ENCODE measurements around the gene NCAPG2.

NCAPG2 gene

GRCh38 chr7:158723714-158724385, 19.2 kb upstream of the NCAPG2 start:
- Histone ChIP-seq H3K9ac (ENCODE audit: low read depth, low read length) (no peak overlapping the region), H4K20me1 (ENCODE audit: insufficient read depth, low read length) (no peaks in the 10 kb centered on the region), H3K4me1 (ENCODE audit: insufficient read depth, low read length) (no peaks in the 10 kb centered on the region), H3K27me3 (ENCODE audit: insufficient read depth, low read length, poor library complexity) (no peaks in the 10 kb centered on the region), H3K79me2 (ENCODE audit: insufficient read depth, low read length) (no peaks in the 10 kb centered on the region), H3K4me2 (ENCODE audit: insufficient read depth, low read length) (no peak overlapping the region), H3K36me3 (ENCODE audit: insufficient read depth, low read length) (no peaks in the 10 kb centered on the region), H3K27ac (ENCODE audit: low read length) (no peak overlapping the region), H2AFZ (ENCODE audit: low read depth, low read length) (peak overlapping the region; percentile 29; the same call in 1 of the 2 replicates), H3K9me3 (ENCODE audit: insufficient read depth, low read length, severe bottlenecking) (no peaks in the 10 kb centered on the region), H3K4me3 (ENCODE audit: low read depth in 1 of 2, low read length in 2 of 2) (no peak overlapping the region)
- no peak for TF ChIP-seq EZH2 (IDR thresholded peaks at IDR 0.05; ENCODE audit: borderline replicate concordance, low read depth, low read length, severe bottlenecking)
- no peak for TF ChIP-seq CTCF (IDR thresholded peaks at IDR 0.05; ENCODE audit: borderline replicate concordance, extremely low read depth, low read length, poor library complexity, severe bottlenecking)
- DNase-seq (peak; percentile 3), ATAC-seq (ENCODE audit: insufficient read depth, low read depth) (0 out of 3 replicates have a peak, but pooled peaks have one; percentile 15)

- ATAC-seq (ENCODE audit: insufficient read depth, low read depth), result no peak
- no peaks in the 10 kb centered on the region for H3K79me2 ChIP-seq (ENCODE audit: insufficient read depth, low read length)
- H2AFZ ChIP-seq (ENCODE audit: low read depth, low read length), result no peak overlapping the region
- H3K9me3 ChIP-seq (ENCODE audit: insufficient read depth, low read length, severe bottlenecking), result no peaks in the 10 kb centered on the region
- TF ChIP-seq EZH2 (IDR thresholded peaks at IDR 0.05; ENCODE audit: borderline replicate concordance, low read depth, low read length, severe bottlenecking) (no peak), CTCF (IDR thresholded peaks at IDR 0.05; ENCODE audit: borderline replicate concordance, extremely low read depth, low read length, poor library complexity, severe bottlenecking) (no peak)
- H3K9ac ChIP-seq (ENCODE audit: low read depth, low read length), result no peak overlapping the region
- no peaks in the 10 kb centered on the region for H3K4me1 ChIP-seq (ENCODE audit: insufficient read depth, low read length)
- DNase-seq, result peak; percentile 1
- no peaks in the 10 kb centered on the region for H4K20me1 ChIP-seq (ENCODE audit: insufficient read depth, low read length)
- H3K36me3 ChIP-seq (ENCODE audit: insufficient read depth, low read length), result no peaks in the 10 kb centered on the region
- H3K4me3 ChIP-seq (ENCODE audit: low read depth in 1 of 2, low read length in 2 of 2), result no peak overlapping the region
- H3K27me3 ChIP-seq (ENCODE audit: insufficient read depth, low read length, poor library complexity), result no peaks in the 10 kb centered on the region
- no peak overlapping the region for H3K4me2 ChIP-seq (ENCODE audit: insufficient read depth, low read length)
- H3K27ac ChIP-seq (ENCODE audit: low read length), result no peak overlapping the region
Measured at GRCh38 chr7:158723266-158723665, 18.7 kb upstream of the NCAPG2 start.

- DNase-seq, result peak; percentile 1
- H3K4me2 ChIP-seq (ENCODE audit: insufficient read depth, low read length), result no peak overlapping the region
- H3K4me1 ChIP-seq (ENCODE audit: insufficient read depth, low read length), result no peaks in the 10 kb centered on the region
- H3K27me3 ChIP-seq (ENCODE audit: insufficient read depth, low read length, poor library complexity), result no peaks in the 10 kb centered on the region
- H3K79me2 ChIP-seq (ENCODE audit: insufficient read depth, low read length), result no peaks in the 10 kb centered on the region
- no peak overlapping the region for H2AFZ ChIP-seq (ENCODE audit: low read depth, low read length)
- TF ChIP-seq EZH2 (IDR thresholded peaks at IDR 0.05; ENCODE audit: borderline replicate concordance, low read depth, low read length, severe bottlenecking), result no peak
- TF ChIP-seq CTCF (IDR thresholded peaks at IDR 0.05; ENCODE audit: borderline replicate concordance, extremely low read depth, low read length, poor library complexity, severe bottlenecking), result no peak
- no peaks in the 10 kb centered on the region for H3K36me3 ChIP-seq (ENCODE audit: insufficient read depth, low read length)
- no peaks in the 10 kb centered on the region for H4K20me1 ChIP-seq (ENCODE audit: insufficient read depth, low read length)
- no peak overlapping the region for H3K27ac ChIP-seq (ENCODE audit: low read length)
- no peak overlapping the region for H3K4me3 ChIP-seq (ENCODE audit: low read depth in 1 of 2, low read length in 2 of 2)
- H3K9ac ChIP-seq (ENCODE audit: low read depth, low read length), result no peak overlapping the region
- H3K9me3 ChIP-seq (ENCODE audit: insufficient read depth, low read length, severe bottlenecking), result no peaks in the 10 kb centered on the region
- no peak for ATAC-seq (ENCODE audit: insufficient read depth, low read depth)
Measured at GRCh38 chr7:158722574-158723237, 18.1 kb upstream of the NCAPG2 start.
